Lower leg skin (tissue), 4 donors: ENCODE measurements around the gene CRISPLD2. TPM values are rescaled to one million over a fixed set of nuclear protein-coding genes. Genes with fewer than 3 reads are reported as not detected.

ENCODE experiments used
- DNase-seq, 2 donors: peaks; one replicate each; pipeline ENCODE4 v3.0.0-alpha.2; 2019; ENCODE audit warnings: low spot score in 2 of 2
- H3K4me3 ChIP-seq: fragments of 200-600 bp; sonication (generic); 2 replicates; pipeline ENCODE4 v1.5.1; 2017; ENCODE audit warnings: mild to moderate bottlenecking, low read depth; ENCODE audit not compliant: poor library complexity, severe bottlenecking
- POLR2A ChIP-seq, 2 donors: fragments of 450-650 bp; IDR thresholded peaks; one replicate each; pipeline ENCODE4 v1.6.1; 2016 to 2017; ENCODE audit warnings: antibody characterized with exemption in 2 of 2, mild to moderate bottlenecking in 1 of 2, moderate library complexity in 1 of 2
- WGBS, 2 donors: methylation state at CpG; one replicate each; pipeline ENCODE4 v1.1.5; 2018; 5-methylcytosine and 5-hydroxymethylcytosine counted together
- intact Hi-C: fragments of 100-400 bp; cut with DNase I; formaldehyde crosslinking; loops from one replicate; pipeline ENCODE4 v1.15.0; 2023; ENCODE audit warnings: low total_unique reads
- total RNA-seq, 4 donors: library from RNA; depleted of rRNA; stranded (reverse); fragments of >200 nt; gene quantifications; one replicate each; pipeline ENCODE4 v1.1.0, GENCODE V29; 2016
- TF ChIP-seq, protein P1 (sequence below), 3 donors: fragments of 450-650 bp; IDR thresholded peaks; one replicate each; pipeline ENCODE4 v1.5.1; 2016; ENCODE audit warnings: antibody characterized with exemption in 3 of 3, mild to moderate bottlenecking in 3 of 3, moderate library complexity in 2 of 3

The CRISPLD2 gene
- total RNA-seq, 4 donors from 2014 or later: 48.0 to 105 (median 69.5) TPM

DNA sequence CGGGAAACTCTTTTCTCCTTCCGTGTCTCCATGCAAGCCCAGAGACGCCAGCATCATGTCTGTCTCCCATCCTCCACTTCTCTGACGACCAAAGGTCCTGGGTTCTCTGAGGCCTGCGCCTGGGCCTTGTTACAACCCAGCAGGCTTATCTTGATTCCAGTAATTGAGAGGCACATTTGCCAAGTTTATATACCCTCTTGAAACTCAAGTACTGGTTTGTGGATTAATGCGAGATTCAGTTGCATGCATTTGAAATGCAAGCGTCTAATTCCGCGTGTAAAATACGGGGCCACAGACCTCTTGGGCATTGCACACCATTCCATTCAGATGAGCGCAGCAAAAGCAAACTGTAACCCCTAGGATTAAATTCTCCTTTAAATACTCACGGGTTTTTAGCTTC is 28.7 kb upstream of the CRISPLD2 start:
- no peak overlapping the region for H3K4me3 ChIP-seq
- no peak for DNase-seq
- TF ChIP-seq POLR2A (IDR thresholded peaks at IDR 0.05): no peak
- TF ChIP-seq, protein P1, sequence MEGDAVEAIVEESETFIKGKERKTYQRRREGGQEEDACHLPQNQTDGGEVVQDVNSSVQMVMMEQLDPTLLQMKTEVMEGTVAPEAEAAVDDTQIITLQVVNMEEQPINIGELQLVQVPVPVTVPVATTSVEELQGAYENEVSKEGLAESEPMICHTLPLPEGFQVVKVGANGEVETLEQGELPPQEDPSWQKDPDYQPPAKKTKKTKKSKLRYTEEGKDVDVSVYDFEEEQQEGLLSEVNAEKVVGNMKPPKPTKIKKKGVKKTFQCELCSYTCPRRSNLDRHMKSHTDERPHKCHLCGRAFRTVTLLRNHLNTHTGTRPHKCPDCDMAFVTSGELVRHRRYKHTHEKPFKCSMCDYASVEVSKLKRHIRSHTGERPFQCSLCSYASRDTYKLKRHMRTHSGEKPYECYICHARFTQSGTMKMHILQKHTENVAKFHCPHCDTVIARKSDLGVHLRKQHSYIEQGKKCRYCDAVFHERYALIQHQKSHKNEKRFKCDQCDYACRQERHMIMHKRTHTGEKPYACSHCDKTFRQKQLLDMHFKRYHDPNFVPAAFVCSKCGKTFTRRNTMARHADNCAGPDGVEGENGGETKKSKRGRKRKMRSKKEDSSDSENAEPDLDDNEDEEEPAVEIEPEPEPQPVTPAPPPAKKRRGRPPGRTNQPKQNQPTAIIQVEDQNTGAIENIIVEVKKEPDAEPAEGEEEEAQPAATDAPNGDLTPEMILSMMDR (IDR thresholded peaks at IDR 0.05): no peak
- 91 to 94% methylated on average over 12 of the region's 12 CpGs for WGBS, 2 donors
- intact Hi-C loops: no loop called here

DNA sequence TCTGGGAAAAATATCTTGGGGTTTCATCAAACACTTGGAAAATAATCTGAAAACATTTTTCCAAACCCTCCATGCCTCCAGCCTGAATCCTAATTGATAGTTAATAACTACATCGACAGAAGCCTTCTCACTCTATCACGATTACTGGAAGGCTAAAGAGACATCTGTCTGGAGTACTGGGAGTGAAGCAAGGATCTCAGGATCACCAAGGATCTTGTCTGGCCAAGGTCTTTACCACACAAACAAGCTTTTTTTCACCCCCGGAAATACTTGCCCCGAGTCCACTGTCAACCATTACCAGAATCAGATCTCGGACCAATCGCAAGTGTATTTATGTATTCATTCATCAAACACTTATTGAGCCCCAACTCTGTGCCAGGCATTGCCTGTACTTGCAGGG is 28.3 kb upstream of the CRISPLD2 start:
- TF ChIP-seq, protein P1 (IDR thresholded peaks at IDR 0.05): no peak
- no peak for TF ChIP-seq POLR2A (IDR thresholded peaks at IDR 0.05)
- no peak for DNase-seq
- 86 to 89% methylated on average over 6 of the region's 6 CpGs for WGBS, 2 donors

DNA sequence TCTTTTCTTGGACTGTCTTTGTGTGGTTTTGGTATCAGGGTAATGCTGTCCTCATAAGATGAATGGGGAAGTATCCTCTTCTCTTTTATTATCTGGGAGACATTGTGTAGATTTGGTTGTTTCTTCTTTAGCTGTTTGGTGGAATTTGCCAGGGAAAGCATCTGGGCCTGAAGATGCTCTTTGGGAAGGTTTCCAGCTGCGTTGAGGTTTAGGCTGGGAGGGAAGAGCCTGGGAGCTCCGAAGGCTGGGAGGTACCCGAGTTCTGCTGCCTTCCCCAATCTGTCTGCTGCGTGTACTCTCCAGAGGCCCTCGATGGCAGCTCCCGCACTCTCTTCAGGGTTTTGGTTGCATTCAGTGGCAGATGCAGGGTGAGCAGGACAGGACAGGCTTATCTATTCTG is 25.6 kb upstream of the CRISPLD2 start:
- H3K4me3 ChIP-seq: no peak overlapping the region
- TF ChIP-seq, protein P1 (IDR thresholded peaks at IDR 0.05): no peak
- TF ChIP-seq POLR2A (IDR thresholded peaks at IDR 0.05): no peak
- intact Hi-C loops: no loop called here
- no peak for DNase-seq
- 80 to 82% methylated on average over 6 of the region's 6 CpGs for WGBS, 2 donors

More for the DNA sequence above, 28.3 kb upstream of the CRISPLD2 start:
- H3K4me3 ChIP-seq: no peak overlapping the region
- intact Hi-C loops: no loop called here

DNA sequence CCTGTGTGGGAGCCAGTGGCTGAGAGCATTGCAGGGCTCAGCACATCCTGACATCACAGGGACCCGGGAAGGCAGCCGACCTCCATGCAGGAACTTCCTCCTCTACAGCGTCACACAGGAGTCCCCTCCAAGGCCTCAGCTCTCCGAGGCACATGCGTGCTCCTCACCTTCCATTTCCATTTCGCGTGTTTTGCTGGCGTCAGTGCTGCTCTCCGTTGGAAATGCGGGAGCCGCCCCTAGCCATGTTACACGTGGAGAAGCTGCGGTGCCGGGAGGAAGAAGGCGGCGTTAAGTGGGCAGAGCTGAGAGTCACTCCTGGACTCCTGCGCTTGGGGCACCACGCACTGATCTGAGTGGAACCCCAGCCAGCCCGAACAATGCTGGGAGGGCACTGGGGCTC is 25.2 kb upstream of the CRISPLD2 start:
- intact Hi-C loops: no loop called here
- 93% methylated on average over 19 of the region's 19 CpGs for WGBS, 2 donors
- no peak for DNase-seq
- no peak overlapping the region for H3K4me3 ChIP-seq
- TF ChIP-seq, protein P1 (IDR thresholded peaks at IDR 0.05): no peak
- no peak for TF ChIP-seq POLR2A (IDR thresholded peaks at IDR 0.05)

DNA sequence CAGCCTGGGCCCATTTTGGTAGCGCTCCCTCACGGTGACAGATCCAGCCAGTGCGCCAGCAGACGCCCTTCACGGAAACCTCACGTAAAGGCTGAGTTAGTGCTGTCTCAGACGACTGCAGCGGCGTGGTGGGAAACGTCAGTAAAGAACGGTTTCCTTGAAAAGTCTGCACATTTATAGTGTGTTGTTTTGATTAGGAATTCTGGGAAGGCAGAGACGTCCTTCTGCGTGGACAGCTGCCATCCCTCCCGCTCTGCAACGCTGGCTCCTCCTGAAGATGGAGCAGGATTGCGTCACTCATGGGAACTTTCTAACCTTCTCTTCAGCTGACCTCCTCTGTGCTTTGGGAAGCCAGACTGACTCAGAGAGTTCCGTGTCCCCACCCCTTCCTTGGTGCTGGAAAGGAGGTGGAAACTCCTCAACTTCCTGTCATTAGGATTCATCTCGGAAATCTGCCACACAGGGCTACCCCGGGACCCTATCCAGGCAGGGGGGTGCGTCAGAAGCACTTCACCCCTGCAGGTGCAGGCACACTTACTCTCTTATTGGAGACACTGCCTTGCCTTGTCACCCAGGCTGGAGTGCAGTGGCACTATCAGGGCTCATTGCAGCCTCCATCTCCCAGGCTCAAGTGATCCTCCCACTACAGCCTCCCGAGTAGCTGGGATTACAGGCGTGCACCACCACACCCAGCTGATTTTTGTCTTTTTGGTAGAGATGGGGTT is 24.3 kb upstream of the CRISPLD2 start:
- no peak overlapping the region for H3K4me3 ChIP-seq
- WGBS, 2 donors: 71 to 83% methylated on average over 21 to 22 of the region's 22 CpGs

More for the DNA sequence above, 24.3 kb upstream of the CRISPLD2 start:
- peak; percentile 74 to 94 for DNase-seq
- TF ChIP-seq, protein P1 (IDR thresholded peaks at IDR 0.05): no peak
- TF ChIP-seq POLR2A (IDR thresholded peaks at IDR 0.05): no peak
- intact Hi-C loops: no loop called here
